IPS-NIHi7 (cell line): ENCODE measurements around the gene CRACR2A.

ENCODE experiments used
- DNase-seq: peaks from one replicate; pipeline ENCODE4 v3.0.0; 2012; ENCODE audit warnings: mixed read lengths; ENCODE audit errors: extremely low spot score

The CRACR2A gene

GRCh38 chr12:3752096-3752709, 706 bp downstream of the CRACR2A start:
- DNase-seq: no peak

- peak; percentile 7 for DNase-seq
Measured at GRCh38 chr12:3751151-3752095, 1.5 kb downstream of the CRACR2A start.

GRCh38 chr12:3750616-3751015, 2.3 kb downstream of the CRACR2A start:
- DNase-seq: no peak

- DNase-seq: peak; percentile 8
Measured at GRCh38 chr12:3748620-3749019, 4.3 kb downstream of the CRACR2A start.

GRCh38 chr12:3747976-3748619, 4.8 kb downstream of the CRACR2A start:
- peak; percentile 8 for DNase-seq

- peak; percentile 6 for DNase-seq
Measured at GRCh38 chr12:3747543-3747942, 5.4 kb downstream of the CRACR2A start.

- DNase-seq: peak; percentile 8
Measured at GRCh38 chr12:3746758-3747157, 6.2 kb downstream of the CRACR2A start.

- no peak for DNase-seq
Measured at GRCh38 chr12:3745152-3745551, 7.8 kb downstream of the CRACR2A start.

GRCh38 chr12:3744229-3744901, 8.5 kb downstream of the CRACR2A start:
- no peak for DNase-seq

GRCh38 chr12:3743803-3744202, 9.1 kb downstream of the CRACR2A start:
- no peak for DNase-seq

- no peak for DNase-seq
Measured at GRCh38 chr12:3741882-3742672, 10.8 kb downstream of the CRACR2A start.

- DNase-seq: no peak
Measured at GRCh38 chr12:3740480-3741231, 12.3 kb downstream of the CRACR2A start.

- DNase-seq: no peak
Measured at GRCh38 chr12:3735432-3735831, 17.5 kb downstream of the CRACR2A start.

- DNase-seq: no peak
Measured at GRCh38 chr12:3732901-3733300, 20.0 kb downstream of the CRACR2A start.

GRCh38 chr12:3730111-3730510, 22.8 kb downstream of the CRACR2A start:
- DNase-seq: no peak

GRCh38 chr12:3728686-3729085, 24.2 kb downstream of the CRACR2A start:
- DNase-seq: no peak

- DNase-seq: no peak
Measured at GRCh38 chr12:3727877-3728632, 24.9 kb downstream of the CRACR2A start.

- no peak for DNase-seq
Measured at GRCh38 chr12:3727354-3727753, 25.6 kb downstream of the CRACR2A start.

- no peak for DNase-seq
Measured at GRCh38 chr12:3726456-3726855, 26.5 kb downstream of the CRACR2A start.
